Measurements from ENCODE around the gene SEMA5B.

Gene SEMA5B

GRCh38 chr3:123021996-123022510 lies 5.5 kb downstream of the SEMA5B start:
- DNase-seq: no peak

- DNase-seq: no peak
These were observed 6.2 kb downstream of the SEMA5B start for GRCh38 chr3:123021388-123021787.

- DNase-seq: no peak
These were observed 6.9 kb downstream of the SEMA5B start for GRCh38 chr3:123020709-123021108.

- no peak for DNase-seq
These were observed 8.0 kb downstream of the SEMA5B start for GRCh38 chr3:123019591-123019990.

GRCh38 chr3:123019161-123019560 lies 8.4 kb downstream of the SEMA5B start:
- no peak for DNase-seq

- DNase-seq: no peak
These were observed 8.9 kb downstream of the SEMA5B start for GRCh38 chr3:123018683-123019082.

GRCh38 chr3:123015596-123015995 lies 12.0 kb downstream of the SEMA5B start:
- no peak for DNase-seq

- DNase-seq: no peak
These were observed 13.7 kb downstream of the SEMA5B start for GRCh38 chr3:123013876-123014275.

GRCh38 chr3:123012652-123013051 lies 14.9 kb downstream of the SEMA5B start:
- no peak for DNase-seq

- no peak for DNase-seq
These were observed 16.1 kb downstream of the SEMA5B start for GRCh38 chr3:123011447-123011846.

- DNase-seq: no peak
These were observed 18.7 kb downstream of the SEMA5B start for GRCh38 chr3:123008840-123009239.

- no peak for DNase-seq
These were observed 21.0 kb downstream of the SEMA5B start for GRCh38 chr3:123006609-123007008.

GRCh38 chr3:123005291-123005690 lies 22.3 kb downstream of the SEMA5B start:
- DNase-seq: no peak

GRCh38 chr3:123004201-123004918 lies 23.2 kb downstream of the SEMA5B start:
- DNase-seq: no peak

- DNase-seq: no peak
These were observed 24.6 kb downstream of the SEMA5B start for GRCh38 chr3:123002749-123003497.

- no peak for DNase-seq
These were observed 25.3 kb downstream of the SEMA5B start for GRCh38 chr3:123002100-123002748.

- DNase-seq: no peak
These were observed 28.7 kb downstream of the SEMA5B start for GRCh38 chr3:122998856-122999255.

GRCh38 chr3:122998206-122998605 lies 29.4 kb downstream of the SEMA5B start:
- no peak for DNase-seq

- no peak for DNase-seq
These were observed 31.5 kb downstream of the SEMA5B start for GRCh38 chr3:122996038-122996580.

- DNase-seq: no peak
These were observed 32.6 kb downstream of the SEMA5B start for GRCh38 chr3:122994954-122995353.

- DNase-seq: no peak
These were observed 34.2 kb downstream of the SEMA5B start for GRCh38 chr3:122993124-122993978.

GRCh38 chr3:122992676-122993075 lies 34.9 kb downstream of the SEMA5B start:
- DNase-seq: no peak
